Measurements from ENCODE around the gene FAM43A. TPM values are rescaled to one million over a fixed set of nuclear protein-coding genes. Genes with fewer than 3 reads are reported as not detected.

Gene FAM43A
- total and polyA plus RNA-seq, 2 of the 4 experiments (the other 2 are of a cell fraction) = 3.0 to 11.5 TPM

GRCh38 chr3:194691481-194692283 is 6.0 kb downstream of the FAM43A start:
- 0 out of 2 replicates have a peak, but pooled peaks cover 2% of the 10 kb centered on the region for H3K9me1 ChIP-seq (ENCODE audit: insufficient read depth, low read length)
- no TSS peak for BruUV-seq (replicated peaks)
- no peak overlapping the region for H2BK20ac ChIP-seq (ENCODE audit: low read depth, low read length)
- H4K5ac ChIP-seq (ENCODE audit: low read depth, low read length) = no peak overlapping the region
- 70% methylated on average over 3 of the region's 15 CpGs; no CpG with 5 or more reads in 1 of the 2 experiments for WGBS, 2 experiments (ENCODE audit: extremely low coverage in 2 of 2, insufficient read length in 1 of 2)
- POLR2A ChIA-PET (ENCODE audit: unreplicated experiment) = no interaction called here
- peaks cover 11% of the 10 kb centered on the region for H3K27me3 ChIP-seq (ENCODE audit: control insufficient read depth, insufficient read depth, low read length)
- no peak overlapping the region; the same call in 1 of the 2 replicates for H3K27ac ChIP-seq (ENCODE audit: insufficient read depth, low read length)
- no peak overlapping the region for H3K4me2 ChIP-seq (ENCODE audit: low read depth, low read length)
- in situ Hi-C loops (cut with MboI; ENCODE audit: low sequenced_read_pairs) (no loop called here), dilution Hi-C loops (cut with HindIII; ENCODE audit: low sequenced_read_pairs, unreplicated experiment) (no loop called here), intact Hi-C loops (cut with micrococcal nuclease) (no loop called here)
- no peak overlapping the region for H2BK5ac ChIP-seq (ENCODE audit: low read depth, low read length, poor library complexity, severe bottlenecking)
- DNase-seq (no peak), ATAC-seq (ENCODE audit: low read depth) (no peak)
- H3K18ac ChIP-seq (ENCODE audit: low read depth, low read length) = no peak overlapping the region; the same call in 1 of the 2 replicates
- H3K79me1 ChIP-seq (ENCODE audit: low read depth in 1 of 2, low read length in 2 of 2) = peaks cover 0 to 14% of the 10 kb centered on the region in 2 experiments; a peak in 2 of 4 replicates
- H3K4me1 ChIP-seq (ENCODE audit: control insufficient read depth, insufficient read depth, low read length) = peaks cover 14% of the 10 kb centered on the region
- H4K91ac ChIP-seq (ENCODE audit: insufficient read depth, low read depth, low read length) = 0 out of 2 replicates have a peak overlapping the region, but pooled peaks have one; percentile 14
- H2BK15ac ChIP-seq (ENCODE audit: low read depth, low read length) = no peak overlapping the region
- no peak overlapping the region for H3K14ac ChIP-seq (replicated peaks; ENCODE audit: low read depth, low read length)
- no peak overlapping the region for H2AK9ac ChIP-seq (replicated peaks; ENCODE audit: low read depth, low read length, poor library complexity)
- CTCF ChIA-PET = no interaction called here
- H3K23ac ChIP-seq (ENCODE audit: low read depth, low read length) = no peak overlapping the region
- no peak overlapping the region for H3K56ac ChIP-seq (ENCODE audit: extremely low read depth, insufficient read depth, low read length)
- H2BK120ac ChIP-seq (ENCODE audit: low read depth, low read length) = no peak overlapping the region
- H2AK5ac ChIP-seq (ENCODE audit: low read depth, low read length) = 0 out of 2 replicates have a peak overlapping the region, but pooled peaks have one; percentile 16
- no peak overlapping the region for H3K4ac ChIP-seq (ENCODE audit: low read depth, low read length)
- H2AFZ ChIP-seq (replicated peaks; ENCODE audit: low read length, poor library complexity) = no peak overlapping the region
- H4K8ac ChIP-seq (ENCODE audit: low read depth in 2 of 2, low read length in 2 of 2) = no peak overlapping the region
- no peak overlapping the region for H3K4me3 ChIP-seq (ENCODE audit: insufficient read depth, low read depth, low read length)
- TF ChIP-seq POLR2A (IDR thresholded peaks at IDR 0.05; ENCODE audit: low read depth, low read length) (no peak), MAZ (IDR thresholded peaks at IDR 0.05; ENCODE audit: borderline replicate concordance, low read depth, low read length) (no peak), RAD21 (IDR thresholded peaks at IDR 0.05; ENCODE audit: low read length) (no peak), ELK1 (IDR thresholded peaks at IDR 0.05; ENCODE audit: borderline replicate concordance, low read depth, low read length) (no peak)
- H4K20me1 ChIP-seq (ENCODE audit: insufficient read depth, low read length) = peaks cover 25% of the 10 kb centered on the region
- H3K9ac ChIP-seq (ENCODE audit: low read depth, low read length) = no peak overlapping the region
- H3K36me3 ChIP-seq (ENCODE audit: control insufficient read depth, insufficient read depth, low read length) = peaks cover 14% of the 10 kb centered on the region; the same call in 1 of the 2 replicates
- H3K9me3 ChIP-seq (ENCODE audit: control insufficient read depth, insufficient read depth, low read length) = no peaks in the 10 kb centered on the region; the same call in 1 of the 2 replicates

Data from IMR-90 (cell line).